Thyroid gland (tissue), 4 donors: ENCODE results near the gene KRT26.

ENCODE experiments used
- POLR2A ChIP-seq, 2 donors: fragments of 450-650 bp; IDR thresholded peaks; one replicate each; pipeline ENCODE4 v1.6.1; 2017; ENCODE audit warnings: antibody characterized with exemption in 2 of 2, mild to moderate bottlenecking in 2 of 2, moderate library complexity in 1 of 2
- TF ChIP-seq, protein P1 (sequence below), 6 experiments: fragments of 200-600 bp in 3 of 6; fragments of 450-650 bp in 3 of 6; sonication (generic) in 3 of 6; IDR thresholded peaks; one replicate each; pipeline ENCODE4 v1.5.1; 2016 to 2019; ENCODE audit warnings: antibody characterized with exemption in 6 of 6, mild to moderate bottlenecking in 2 of 6, inconsistent platforms in 1 of 6, moderate library complexity in 1 of 6

DNA sequence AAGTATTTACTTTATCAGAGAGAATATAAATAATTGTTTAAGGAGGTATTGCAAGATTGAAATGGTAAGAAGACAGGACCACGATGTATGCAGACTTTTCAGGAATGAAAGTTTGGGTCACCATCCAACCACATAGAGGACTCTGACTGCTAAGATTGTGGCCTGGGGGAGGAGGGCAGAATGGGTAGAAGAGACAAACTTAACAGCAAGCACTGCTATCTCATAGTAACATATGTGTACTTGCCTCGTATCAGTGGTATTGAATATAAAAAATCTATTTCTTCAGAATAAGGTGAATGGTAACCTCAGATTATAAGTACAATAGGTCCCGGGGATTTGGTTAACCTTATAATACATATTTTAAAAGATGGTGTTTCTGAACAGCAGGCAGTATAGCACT is 44.6 kb upstream of the KRT26 start:
- TF ChIP-seq, protein P1, sequence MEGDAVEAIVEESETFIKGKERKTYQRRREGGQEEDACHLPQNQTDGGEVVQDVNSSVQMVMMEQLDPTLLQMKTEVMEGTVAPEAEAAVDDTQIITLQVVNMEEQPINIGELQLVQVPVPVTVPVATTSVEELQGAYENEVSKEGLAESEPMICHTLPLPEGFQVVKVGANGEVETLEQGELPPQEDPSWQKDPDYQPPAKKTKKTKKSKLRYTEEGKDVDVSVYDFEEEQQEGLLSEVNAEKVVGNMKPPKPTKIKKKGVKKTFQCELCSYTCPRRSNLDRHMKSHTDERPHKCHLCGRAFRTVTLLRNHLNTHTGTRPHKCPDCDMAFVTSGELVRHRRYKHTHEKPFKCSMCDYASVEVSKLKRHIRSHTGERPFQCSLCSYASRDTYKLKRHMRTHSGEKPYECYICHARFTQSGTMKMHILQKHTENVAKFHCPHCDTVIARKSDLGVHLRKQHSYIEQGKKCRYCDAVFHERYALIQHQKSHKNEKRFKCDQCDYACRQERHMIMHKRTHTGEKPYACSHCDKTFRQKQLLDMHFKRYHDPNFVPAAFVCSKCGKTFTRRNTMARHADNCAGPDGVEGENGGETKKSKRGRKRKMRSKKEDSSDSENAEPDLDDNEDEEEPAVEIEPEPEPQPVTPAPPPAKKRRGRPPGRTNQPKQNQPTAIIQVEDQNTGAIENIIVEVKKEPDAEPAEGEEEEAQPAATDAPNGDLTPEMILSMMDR (IDR thresholded peaks at IDR 0.05), result no peak
- TF ChIP-seq POLR2A (IDR thresholded peaks at IDR 0.05), result no peak
